Activated CD4-positive, alpha-beta T cell treated with anti-CD3 and anti-CD28 coated beads, Interleukin-2, amount 50 U/mL, for 4 hours (primary cell): ENCODE results near the gene TFF3.

ENCODE experiments used
- DNase-seq, 2 experiments: peaks; one replicate each; pipeline ENCODE4 v3.0.0-alpha.2; 2020

TFF3 gene

GRCh38 chr21:42346866-42347600, 31.8 kb upstream of the TFF3 start:
- no peak for DNase-seq

GRCh38 chr21:42346441-42346840, 31.2 kb upstream of the TFF3 start:
- DNase-seq: no peak

GRCh38 chr21:42344631-42345030, 29.4 kb upstream of the TFF3 start:
- no peak for DNase-seq

DNA sequence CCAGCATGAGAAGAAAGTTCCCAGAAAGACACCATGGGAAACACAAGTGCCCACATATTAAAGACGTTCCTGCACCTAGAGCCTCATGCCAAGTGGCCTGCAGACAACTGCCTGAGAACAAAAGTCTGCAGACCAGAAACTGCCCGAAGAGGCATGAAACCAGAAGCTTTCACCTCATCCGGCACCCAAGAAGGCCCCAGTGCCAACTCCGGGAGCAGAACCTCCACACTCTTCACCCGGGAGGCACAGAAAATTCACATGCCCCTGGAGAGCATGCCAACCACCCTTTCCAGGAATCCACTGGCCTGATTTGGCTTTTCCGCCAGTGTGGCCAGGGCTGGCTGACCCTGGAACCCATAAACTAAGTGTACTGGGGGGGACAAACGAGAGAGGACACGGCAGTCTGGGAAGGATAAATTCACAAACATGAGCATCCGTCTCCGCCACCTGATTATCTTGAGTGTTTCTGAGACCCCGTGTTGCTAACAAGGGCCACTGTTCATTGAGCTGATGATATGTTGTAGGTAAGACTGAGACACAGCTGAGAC, 28.8 kb upstream of the TFF3 start:
- DNase-seq: no peak

DNA sequence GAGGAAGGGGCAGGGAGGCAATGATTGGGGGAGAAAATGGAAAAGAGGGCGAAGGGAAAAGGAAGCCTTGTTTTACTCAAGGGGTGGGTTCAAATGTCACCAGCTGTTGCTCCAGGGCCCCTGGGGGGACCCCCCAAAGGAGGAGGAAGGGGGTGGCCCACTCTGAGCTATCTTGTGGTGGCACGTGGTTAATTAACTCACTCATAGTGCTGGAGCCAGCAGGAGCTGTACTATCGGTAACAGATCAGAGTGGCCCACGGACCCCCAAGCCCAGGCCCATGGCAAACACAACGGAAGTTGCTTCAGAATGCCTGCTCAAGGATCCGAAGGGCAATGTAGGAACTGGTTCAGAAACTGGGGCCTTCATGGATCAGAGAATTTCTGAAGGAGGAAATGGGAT, 28.3 kb upstream of the TFF3 start:
- no peak for DNase-seq

DNA sequence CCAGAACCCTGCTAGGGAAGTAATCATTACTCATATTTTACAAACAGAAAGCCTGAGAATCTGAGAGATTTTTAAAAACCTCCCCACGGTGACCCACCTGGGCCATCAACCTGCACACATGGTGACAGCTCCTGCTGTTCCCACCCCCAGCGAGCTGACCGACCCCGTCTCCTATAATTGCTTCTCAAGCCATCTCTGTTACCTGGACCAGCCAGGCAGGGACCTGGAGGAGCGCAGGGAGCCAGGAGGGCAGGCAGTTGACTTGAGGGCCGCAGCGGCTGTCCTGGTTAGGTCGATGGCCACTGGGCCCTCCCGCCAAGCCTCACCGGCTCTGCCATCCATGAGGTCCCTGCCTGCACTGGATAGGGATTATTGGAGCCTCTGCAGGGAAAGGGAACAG, 27.9 kb upstream of the TFF3 start:
- no peak for DNase-seq

GRCh38 chr21:42341776-42342542, 26.8 kb upstream of the TFF3 start:
- no peak for DNase-seq

- DNase-seq: no peak
Measured at GRCh38 chr21:42340187-42341050, 25.2 kb upstream of the TFF3 start.

DNA sequence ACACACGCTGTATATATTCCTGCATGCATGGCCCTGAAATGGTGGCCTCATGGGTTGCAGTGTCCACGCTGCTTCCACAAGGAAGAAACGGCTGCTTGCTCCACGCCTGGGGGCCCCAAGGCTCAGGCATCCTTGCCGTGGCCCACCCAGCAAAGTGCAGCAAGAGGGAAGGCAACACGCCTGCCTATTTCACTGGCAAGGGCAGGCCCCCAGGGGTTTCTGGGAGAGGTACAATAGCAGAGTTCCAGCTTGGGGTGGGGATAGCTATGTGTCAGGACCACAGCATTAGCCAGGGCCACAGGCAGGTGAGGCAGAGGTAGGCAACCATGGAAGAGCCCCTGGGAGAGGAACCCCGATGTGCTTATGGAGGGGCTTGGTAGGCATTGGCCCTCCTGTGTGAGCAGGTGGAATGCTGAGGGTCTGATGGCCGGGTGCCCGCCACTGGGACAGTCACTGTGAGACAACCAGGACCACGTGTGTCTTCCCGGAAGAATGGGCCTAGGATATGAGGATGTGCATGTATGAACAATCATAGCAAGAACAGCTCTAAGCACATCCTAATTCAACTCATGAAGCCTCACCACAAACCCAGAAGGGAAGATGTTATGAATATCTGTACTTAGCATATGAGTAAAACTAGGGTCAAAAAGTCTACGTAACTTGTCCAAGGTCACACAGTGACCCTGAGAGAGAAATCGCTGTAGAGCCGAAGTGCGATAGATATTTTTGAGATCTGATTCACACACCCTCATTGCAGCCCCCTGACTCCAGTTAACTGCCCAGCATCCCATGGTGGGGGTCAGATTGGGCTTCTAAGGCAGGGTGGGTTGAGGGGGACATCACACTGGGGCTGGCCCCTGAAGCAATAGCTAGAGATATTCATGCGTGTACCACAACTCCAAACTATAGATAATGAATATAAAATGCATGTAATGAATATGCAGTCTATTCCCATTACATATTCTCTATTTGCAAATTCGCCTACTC, 23.8 kb upstream of the TFF3 start:
- DNase-seq: no peak

DNA sequence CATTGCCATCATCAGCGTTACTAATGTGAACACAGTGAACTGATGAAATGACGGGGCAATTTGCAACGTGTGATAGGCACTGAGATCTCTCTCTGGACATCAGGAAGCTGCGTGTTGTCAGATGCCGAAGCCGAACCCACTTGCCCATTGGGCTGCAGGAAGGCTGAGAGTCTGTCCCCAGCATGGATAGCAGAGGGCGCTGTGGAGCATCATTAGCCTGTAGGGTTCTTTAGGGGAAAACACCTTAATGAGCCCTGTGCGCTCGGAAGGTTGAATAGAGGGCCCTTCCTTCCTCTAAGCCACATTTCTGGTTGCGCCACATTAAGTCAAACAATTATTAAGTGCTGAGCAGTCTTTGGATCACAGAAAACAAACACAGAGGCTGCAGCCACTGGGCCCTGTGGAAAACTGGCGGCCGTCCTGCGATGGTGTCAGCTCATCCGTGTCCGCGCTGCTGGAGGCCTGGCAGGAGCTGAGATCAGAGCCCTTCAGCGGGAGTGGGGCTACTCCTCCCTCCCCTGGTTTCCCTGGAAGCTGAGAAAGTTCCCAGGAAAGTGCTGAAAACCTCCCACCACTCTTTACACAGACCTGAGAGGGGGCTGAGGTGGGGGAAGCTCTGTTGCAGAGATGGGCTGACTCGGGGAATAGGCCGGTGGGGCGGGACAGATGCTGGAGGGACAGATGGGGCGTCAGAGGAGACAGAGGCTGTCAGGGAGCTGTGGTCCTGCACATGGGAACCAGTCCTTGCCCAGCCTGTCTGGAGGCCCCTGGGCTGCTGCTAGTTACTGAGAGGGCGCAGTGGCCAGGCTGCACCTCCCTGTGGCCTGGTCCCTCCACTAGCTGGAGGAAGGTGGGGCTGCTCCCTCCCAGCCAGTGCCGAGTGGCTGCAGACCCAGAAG, 22.9 kb upstream of the TFF3 start:
- peak; percentile 86 to 87 for DNase-seq

DNA sequence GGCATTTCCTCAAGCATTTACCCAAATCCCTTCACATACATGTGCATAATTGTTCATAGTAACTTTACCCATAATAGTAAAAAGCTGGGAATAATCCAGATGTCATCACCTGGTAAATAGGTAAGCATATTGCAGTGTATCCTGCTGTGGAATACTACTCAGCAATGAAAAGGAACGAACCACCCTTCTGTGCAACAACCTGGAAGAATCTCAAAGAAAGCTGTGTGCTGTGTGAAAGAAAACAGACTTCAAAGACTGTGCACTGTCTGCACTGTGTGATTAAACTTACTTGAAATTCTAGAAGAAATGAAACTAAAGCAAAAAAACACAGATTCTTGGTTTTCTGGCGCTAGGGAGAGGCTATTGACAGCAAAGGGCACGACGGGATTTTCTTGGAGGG, 22.1 kb upstream of the TFF3 start:
- DNase-seq: no peak

- DNase-seq: no peak
Measured at GRCh38 chr21:42336054-42336453, 20.8 kb upstream of the TFF3 start.

DNA sequence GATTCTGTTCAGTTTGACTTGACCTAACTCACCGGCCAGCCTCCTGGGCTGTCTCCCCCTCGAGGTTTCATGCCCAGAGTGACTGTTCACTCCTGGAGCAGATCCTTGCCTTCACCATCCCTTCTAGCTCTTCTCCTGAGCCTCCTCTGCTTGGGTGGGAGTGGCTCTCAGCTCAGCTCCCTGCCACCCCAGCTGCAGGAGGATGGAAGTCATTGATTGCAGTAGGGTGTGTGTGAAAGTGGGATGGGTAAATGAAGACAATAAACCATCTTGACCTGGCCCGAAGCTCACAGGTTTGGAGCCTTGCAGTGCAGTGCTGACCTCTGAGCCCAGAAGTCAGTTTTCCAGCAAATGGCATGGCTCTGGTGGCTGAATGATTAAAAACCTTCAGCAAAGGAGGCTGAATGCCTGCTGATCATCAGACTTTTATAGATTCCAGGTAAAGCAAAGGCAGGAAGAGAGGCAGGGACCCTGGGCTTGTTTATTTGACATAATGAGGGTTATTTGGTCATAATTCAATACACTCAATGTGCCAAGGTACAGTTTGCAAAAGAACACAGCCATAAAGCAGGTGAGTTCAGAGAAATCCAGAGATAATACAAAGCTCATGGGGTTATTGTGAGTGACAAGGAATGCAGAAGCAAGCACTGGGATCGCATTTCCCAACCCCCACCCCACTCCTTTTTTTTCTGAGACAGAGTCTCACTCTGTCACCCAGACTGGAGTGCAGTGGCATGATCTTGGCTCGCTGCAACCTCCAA, 17.5 kb upstream of the TFF3 start:
- no peak for DNase-seq

DNA sequence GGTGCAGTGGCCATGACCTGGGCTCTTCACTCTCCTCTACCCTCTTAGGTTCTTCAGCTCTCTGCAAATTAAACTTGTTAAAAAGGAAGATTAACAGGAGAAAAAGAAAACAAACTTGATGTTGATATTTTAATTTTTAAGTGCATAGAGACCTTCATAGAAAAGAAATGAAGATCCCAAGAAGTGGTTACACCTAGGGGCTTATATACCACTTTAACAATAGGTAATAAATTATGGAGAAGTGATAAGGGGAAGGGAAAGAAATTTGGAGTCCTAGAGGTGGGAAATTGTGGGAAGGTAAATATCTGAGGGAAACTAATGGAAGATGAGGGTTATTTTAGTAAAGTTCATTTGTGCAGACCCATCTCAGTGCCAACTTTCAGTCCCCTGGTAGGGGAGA, 16.5 kb upstream of the TFF3 start:
- no peak for DNase-seq

- DNase-seq: no peak
Measured at GRCh38 chr21:42330380-42331371, 15.5 kb upstream of the TFF3 start.

DNA sequence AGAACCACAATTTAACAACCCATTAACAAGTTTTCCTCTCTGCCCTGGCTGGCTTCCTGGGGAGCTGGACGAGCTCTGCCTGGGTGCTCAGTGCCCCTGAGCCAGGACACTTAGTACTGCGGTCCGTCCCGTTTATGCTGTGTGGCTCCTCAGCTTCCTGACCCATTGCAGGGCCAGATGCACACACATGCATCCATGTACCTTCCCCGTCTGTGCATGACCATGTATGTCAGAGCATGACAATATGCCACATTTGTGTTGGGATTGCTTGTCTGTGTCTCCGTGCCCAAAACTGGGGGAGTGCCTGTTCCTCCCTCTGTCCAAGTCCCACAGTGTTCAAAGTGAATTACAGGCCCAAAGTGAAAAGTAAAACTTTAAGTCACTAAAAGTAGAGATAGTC, 9.7 kb upstream of the TFF3 start:
- no peak for DNase-seq

DNA sequence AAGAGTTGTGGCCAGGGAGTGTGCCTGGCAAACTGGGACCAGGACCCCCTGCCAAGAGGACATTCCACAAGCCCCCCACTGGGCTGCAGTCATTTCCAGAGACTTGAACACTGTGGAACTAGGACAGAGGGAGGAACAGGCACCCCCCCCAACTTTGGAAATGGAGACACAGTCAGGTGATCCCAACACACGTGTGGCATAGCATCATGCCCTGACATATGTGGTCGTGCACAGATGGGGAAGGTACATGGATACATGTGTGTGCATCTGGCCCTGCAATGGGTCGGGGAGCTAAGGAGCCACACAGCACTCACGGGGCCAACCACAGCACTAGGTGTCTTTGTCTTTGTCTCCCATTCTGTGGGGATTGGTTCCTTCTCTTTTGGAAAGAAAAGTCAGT, 6.6 kb upstream of the TFF3 start:
- DNase-seq: no peak

DNA sequence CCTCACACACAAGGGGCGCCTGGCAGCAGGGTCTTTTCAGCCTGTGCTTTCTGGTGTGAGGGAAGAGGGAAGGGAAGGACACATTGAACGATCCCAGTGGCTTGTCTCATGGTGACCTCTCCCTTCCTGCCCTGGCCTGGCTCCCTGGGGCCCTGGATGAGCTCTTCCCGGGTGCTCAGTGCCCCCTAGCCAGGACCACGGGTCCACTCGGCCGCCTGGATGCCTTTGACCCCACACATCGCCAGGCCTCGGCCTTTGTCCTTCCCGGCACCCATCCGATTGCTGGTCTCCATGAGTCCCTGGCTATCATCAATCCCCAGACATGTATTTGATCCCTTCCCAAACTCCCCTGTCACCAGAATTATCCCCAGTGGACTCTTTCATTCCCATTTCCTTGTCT, 6.0 kb upstream of the TFF3 start:
- DNase-seq: no peak

DNA sequence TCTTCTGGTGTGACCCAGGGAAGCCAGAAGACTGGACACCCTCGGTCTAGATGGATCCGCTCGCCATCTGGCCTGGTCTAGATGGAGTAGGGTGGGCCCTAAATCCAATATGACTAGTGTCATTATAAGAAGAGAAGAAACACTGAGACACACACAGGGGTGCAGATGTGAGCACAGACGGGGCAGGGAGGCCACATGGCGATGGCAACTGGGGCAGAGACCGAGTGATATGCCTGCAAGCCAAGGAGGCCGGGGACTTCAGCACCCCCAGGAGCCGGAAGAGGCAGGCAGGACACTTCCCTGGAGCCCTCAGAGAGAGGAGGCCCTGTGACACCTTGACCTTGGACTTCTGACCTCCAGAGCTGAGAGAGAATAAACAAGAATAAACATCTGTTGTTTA, 5.6 kb upstream of the TFF3 start:
- no peak for DNase-seq
